ENCODE results near the gene TBKBP1. TPM values are rescaled to one million over a fixed set of nuclear protein-coding genes. Genes with fewer than 3 reads are reported as not detected.

The TBKBP1 gene
- total RNA-seq, 1 experiment from 2014 or later, result 3.3 TPM

- Histone ChIP-seq H3F3A (ENCODE audit: insufficient read depth, low read depth) (peaks cover 88% of the 10 kb centered on the region), H4K20me1 (ENCODE audit: insufficient read depth) (peaks cover 16% of the 10 kb centered on the region; the same call in 1 of the 2 replicates), H3K4me1 (replicated peaks; ENCODE audit: insufficient read depth) (no peaks in the 10 kb centered on the region), H3K9me3 (ENCODE audit: insufficient read depth, low read depth) (no peaks in the 10 kb centered on the region), H3K27me3 (ENCODE audit: insufficient read depth, low read depth) (no peaks in the 10 kb centered on the region), H2AFZ (no peak overlapping the region), H3K4me3 (no peak overlapping the region), H3K27ac (peak overlapping the region; percentile 63), H3K9me2 (ENCODE audit: insufficient read depth) (no peaks in the 10 kb centered on the region), H3K79me2 (ENCODE audit: low read depth) (no peaks in the 10 kb centered on the region), H3K4me2 (no peak overlapping the region), H3K36me3 (ENCODE audit: low read depth) (peaks cover 32% of the 10 kb centered on the region)
- TF ChIP-seq EZH2 (IDR thresholded peaks at IDR 0.05; ENCODE audit: low read depth), result no peak
- TF ChIP-seq CTCF (conservative IDR thresholded peaks at IDR 0.05), result no peak
- no TSS peak for BruUV-seq (replicated peaks)
- POLR2A ChIA-PET (ENCODE audit: unreplicated experiment), result no interaction called here
- DNase-seq, result no peak
- intact Hi-C loops (cut with micrococcal nuclease; ENCODE audit: unreplicated experiment), result no loop called here
- CTCF ChIA-PET, result no interaction called here
These were observed 9.3 kb upstream of the TBKBP1 start for GRCh38 chr17:47684535-47685193.

- H3K4me2 ChIP-seq, result no peak overlapping the region
- H3K9me2 ChIP-seq (ENCODE audit: insufficient read depth), result no peaks in the 10 kb centered on the region
- H3K27me3 ChIP-seq (ENCODE audit: insufficient read depth, low read depth), result no peaks in the 10 kb centered on the region
- POLR2A ChIA-PET (ENCODE audit: unreplicated experiment), result interaction anchor here (0.6 kb wide), 1 partner anchor 210 kb away, joined by 6 read pairs; no protein-coding TSS in a partner anchor
- no peak overlapping the region for H2AFZ ChIP-seq
- CTCF ChIA-PET, result no interaction called here
- TF ChIP-seq CTCF (conservative IDR thresholded peaks at IDR 0.05) (no peak), EZH2 (IDR thresholded peaks at IDR 0.05; ENCODE audit: low read depth) (no peak)
- H3K4me3 ChIP-seq, result no peak overlapping the region
- DNase-seq, result peak in 1 of 2 experiments; percentile 49
- no peaks in the 10 kb centered on the region for H3K4me1 ChIP-seq (replicated peaks; ENCODE audit: insufficient read depth)
- intact Hi-C loops (cut with micrococcal nuclease; ENCODE audit: unreplicated experiment), result no loop called here
- peaks cover 13% of the 10 kb centered on the region; the same call in 1 of the 2 replicates for H4K20me1 ChIP-seq (ENCODE audit: insufficient read depth)
- peaks cover 78% of the 10 kb centered on the region for H3F3A ChIP-seq (ENCODE audit: insufficient read depth, low read depth)
- H3K79me2 ChIP-seq (ENCODE audit: low read depth), result no peaks in the 10 kb centered on the region
- H3K27ac ChIP-seq, result peak overlapping the region; percentile 63
- H3K36me3 ChIP-seq (ENCODE audit: low read depth), result peaks cover 21% of the 10 kb centered on the region
- no peaks in the 10 kb centered on the region for H3K9me3 ChIP-seq (ENCODE audit: insufficient read depth, low read depth)
- BruUV-seq (replicated peaks), result no TSS peak
These were observed 8.2 kb upstream of the TBKBP1 start for GRCh38 chr17:47685556-47686275.

- H3K36me3 ChIP-seq (ENCODE audit: low read depth), result peaks cover 18% of the 10 kb centered on the region
- no peak overlapping the region for H3K4me3 ChIP-seq
- ChIA-PET CTCF (no interaction called here), POLR2A (ENCODE audit: unreplicated experiment) (interaction anchor here (0.6 kb wide), 1 partner anchor 209 kb away, joined by 6 read pairs; no protein-coding TSS in a partner anchor)
- TF ChIP-seq CTCF (conservative IDR thresholded peaks at IDR 0.05), result no peak
- no peak for TF ChIP-seq EZH2 (IDR thresholded peaks at IDR 0.05; ENCODE audit: low read depth)
- H2AFZ ChIP-seq, result no peak overlapping the region
- peak overlapping the region; percentile 63 for H3K27ac ChIP-seq
- intact Hi-C loops (cut with micrococcal nuclease; ENCODE audit: unreplicated experiment), result no loop called here
- H3K4me2 ChIP-seq, result no peak overlapping the region
- no peaks in the 10 kb centered on the region for H3K27me3 ChIP-seq (ENCODE audit: insufficient read depth, low read depth)
- BruUV-seq (replicated peaks), result no TSS peak
- no peaks in the 10 kb centered on the region for H3K79me2 ChIP-seq (ENCODE audit: low read depth)
- H4K20me1 ChIP-seq (ENCODE audit: insufficient read depth), result peaks cover 13% of the 10 kb centered on the region; the same call in 1 of the 2 replicates
- peak in 1 of 2 experiments; percentile 56 for DNase-seq
- no peaks in the 10 kb centered on the region for H3K9me2 ChIP-seq (ENCODE audit: insufficient read depth)
- peaks cover 72% of the 10 kb centered on the region for H3F3A ChIP-seq (ENCODE audit: insufficient read depth, low read depth)
- no peaks in the 10 kb centered on the region for H3K4me1 ChIP-seq (replicated peaks; ENCODE audit: insufficient read depth)
- H3K9me3 ChIP-seq (ENCODE audit: insufficient read depth, low read depth), result no peaks in the 10 kb centered on the region
These were observed 7.7 kb upstream of the TBKBP1 start for GRCh38 chr17:47686276-47686635.

Data from PC-9 (cell line).